BJ (cell line): ENCODE results near the gene ABCC11. TPM values are rescaled to one million over a fixed set of nuclear protein-coding genes. Genes with fewer than 3 reads are reported as not detected.

Source experiments
- CTCF ChIA-PET: fragments of 350-600 bp; formaldehyde crosslinking; extraction: SDS; loops from one replicate; lab custom pipeline; 2021; ENCODE audit warnings: antibody characterized with exemption, inconsistent platforms; lab: Yijun Ruan, JAX
- POLR2A ChIA-PET: fragments of 300-600 bp; sonication (Branson Sonifier 250); formaldehyde crosslinking; extraction: SDS; loops from one replicate; lab custom pipeline; 2021; ENCODE audit warnings: antibody characterized with exemption; lab: Charles Lee
- DNase-seq: peaks from one replicate; pipeline ENCODE4 v3.0.0-alpha.2; 2011; ENCODE audit warnings: low read depth
- H3K27me3 ChIP-seq: 2 replicates; pipeline ENCODE4 v1.6.0; 2011; ENCODE audit warnings: low read length; ENCODE audit not compliant: control insufficient read depth, insufficient read depth
- H3K36me3 ChIP-seq: 2 replicates; pipeline ENCODE4 v1.5.1; 2011; ENCODE audit warnings: low read length; ENCODE audit not compliant: control insufficient read depth, insufficient read depth
- H3K4me3 ChIP-seq: 2 replicates; pipeline ENCODE4 v1.5.1; 2011; ENCODE audit warnings: low read depth, mild to moderate bottlenecking, control low read depth, low read length
- CTCF ChIP-seq: IDR thresholded peaks from 2 replicates; pipeline ENCODE4 v1.5.1; 2011; ENCODE audit warnings: low read depth, mild to moderate bottlenecking, control low read depth, inconsistent platforms, low read length, moderate library complexity; ENCODE audit not compliant: insufficient read depth
- polyA plus RNA-seq: library from polyadenylated mRNA; depleted of rRNA; stranded (reverse); fragments of >200 nt; gene quantifications from 2 replicates; pipeline ENCODE4 v1.2.3, GENCODE V29; 2011

ABCC11 gene
- polyA plus RNA-seq, 1 experiment, result 0.06 TPM

DNA sequence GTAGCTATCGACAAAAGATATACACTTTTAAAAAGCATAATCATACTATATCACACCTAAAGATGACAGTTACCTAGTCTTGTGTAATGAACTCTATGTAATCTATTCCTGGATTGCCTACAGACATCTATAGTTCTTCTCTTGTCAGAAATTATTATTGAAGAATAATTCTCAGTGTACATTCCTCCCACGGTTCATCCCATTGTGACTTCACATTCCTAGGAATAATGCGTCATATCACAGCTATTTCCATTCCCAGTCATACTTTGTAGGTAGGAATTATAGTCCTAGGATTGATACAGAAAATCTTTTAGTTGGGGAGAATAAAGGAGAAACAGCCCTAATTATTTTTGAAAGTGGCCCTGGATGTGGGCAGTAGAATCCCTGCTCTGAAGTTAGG is 44.0 kb upstream of the ABCC11 start:
- no peak for DNase-seq
- peaks cover 7% of the 10 kb centered on the region for H3K36me3 ChIP-seq
- H3K27me3 ChIP-seq, result no peaks in the 10 kb centered on the region
- no peak overlapping the region for H3K4me3 ChIP-seq
- no peak for TF ChIP-seq CTCF
- ChIA-PET POLR2A (no interaction called here), CTCF (interaction anchor here (0.6 to 1.4 kb wide), 3 partner anchors 29 to 1472 kb away, joined by 3 to 4 read pairs (median 4); no protein-coding TSS in a partner anchor)

GRCh38 chr16:48287239-48287638 is 39.9 kb upstream of the ABCC11 start:
- peaks cover 7% of the 10 kb centered on the region for H3K36me3 ChIP-seq
- POLR2A ChIA-PET, result no interaction called here
- no peak for TF ChIP-seq CTCF
- no peak for DNase-seq
- CTCF ChIA-PET, result interaction anchor here (1.3 kb wide), 1 partner anchor 13 kb away, joined by 3 read pairs; no protein-coding TSS in a partner anchor
- no peak overlapping the region for H3K4me3 ChIP-seq
- H3K27me3 ChIP-seq, result no peaks in the 10 kb centered on the region

- DNase-seq, result no peak
- H3K27me3 ChIP-seq, result no peaks in the 10 kb centered on the region
- no peak overlapping the region for H3K4me3 ChIP-seq
- ChIA-PET CTCF (no interaction called here), POLR2A (no interaction called here)
- no peak for TF ChIP-seq CTCF
- H3K36me3 ChIP-seq, result peaks cover 5% of the 10 kb centered on the region; the same call in 1 of the 2 replicates
Measured at GRCh38 chr16:48284772-48285409, 37.6 kb upstream of the ABCC11 start.

DNA sequence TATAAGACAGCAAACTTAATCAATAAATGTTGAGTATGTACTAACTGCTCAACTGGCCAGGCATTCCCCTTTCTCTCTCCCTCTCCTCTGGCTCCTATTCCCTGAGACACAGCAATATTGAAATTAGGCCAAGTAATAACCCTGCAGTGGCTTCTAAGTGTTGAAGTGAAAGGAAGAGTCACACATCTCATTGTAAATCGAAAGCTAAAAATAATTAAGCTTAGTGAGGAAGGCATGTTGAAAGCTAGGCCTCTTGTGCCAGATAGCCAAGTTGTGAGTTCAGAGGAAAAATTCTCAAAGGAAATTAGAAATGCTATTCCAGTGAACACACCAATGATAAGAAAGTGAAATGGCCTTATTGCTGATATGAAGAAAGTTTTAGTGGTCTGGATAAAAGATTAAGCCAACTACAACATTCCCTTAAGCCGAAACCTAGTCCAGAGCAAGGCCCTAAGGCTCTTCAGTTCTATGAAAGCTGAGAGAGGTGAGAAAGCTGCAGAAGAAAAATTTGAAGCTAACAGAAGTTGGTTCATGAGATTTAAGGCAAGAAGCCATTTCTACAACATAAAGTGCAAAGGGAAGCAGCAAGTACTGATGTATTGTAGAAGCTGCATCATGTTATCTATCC is 35.4 kb upstream of the ABCC11 start:
- ChIA-PET POLR2A (no interaction called here), CTCF (interaction anchor here (0.7 to 1.1 kb wide), 2 partner anchors 10 to 26 kb away, joined by 3 read pairs; no protein-coding TSS in a partner anchor)
- Histone ChIP-seq H3K27me3 (no peaks in the 10 kb centered on the region), H3K36me3 (peaks cover 3% of the 10 kb centered on the region; the same call in 1 of the 2 replicates), H3K4me3 (no peak overlapping the region)
- TF ChIP-seq CTCF, result no peak
- DNase-seq, result no peak

- Histone ChIP-seq H3K4me3 (no peak overlapping the region), H3K36me3 (no peaks in the 10 kb centered on the region), H3K27me3 (no peaks in the 10 kb centered on the region)
- ChIA-PET CTCF (interaction anchor here (0.6 kb wide), 1 partner anchor 338 kb away, joined by 3 read pairs; no protein-coding TSS in a partner anchor), POLR2A (no interaction called here)
- TF ChIP-seq CTCF, result no peak
- DNase-seq, result no peak
Measured at GRCh38 chr16:48280546-48280945, 33.2 kb upstream of the ABCC11 start.
